Kasumi-1 (cell line): ENCODE measurements around the gene BOLA3.
"Not testable (repeated sequence)": the region's sequence is repeated elsewhere in the genome, so short reads cannot be mapped to it uniquely, and the experiment has no call there.

Experiments
- DNase-seq, 2 experiments: peaks; one replicate each; lab custom pipeline; 2025; lab: John Stamatoyannopoulos, UW

BOLA3 gene

GRCh38 chr2:74102516-74102915, 45.2 kb downstream of the BOLA3 start:
- DNase-seq: no peak

GRCh38 chr2:74101574-74102300, 46.0 kb downstream of the BOLA3 start:
- no peak for DNase-seq

- DNase-seq: no peak
Observed at GRCh38 chr2:74100254-74101216, 47.2 kb downstream of the BOLA3 start.

GRCh38 chr2:74099835-74100234, 47.9 kb downstream of the BOLA3 start:
- DNase-seq: no peak

GRCh38 chr2:74099271-74099670, 48.4 kb downstream of the BOLA3 start:
- no peak for DNase-seq

- DNase-seq: no peak
Observed at GRCh38 chr2:74097574-74097973, 50.1 kb downstream of the BOLA3 start.

- DNase-seq: no peak
Observed at GRCh38 chr2:74096052-74096451, 51.7 kb downstream of the BOLA3 start.

GRCh38 chr2:74095632-74096031, 52.1 kb downstream of the BOLA3 start:
- no peak for DNase-seq

GRCh38 chr2:74094291-74094690, 53.4 kb downstream of the BOLA3 start:
- no peak for DNase-seq

GRCh38 chr2:74093840-74094239, 53.9 kb downstream of the BOLA3 start:
- no peak for DNase-seq

- no peak for DNase-seq
Observed at GRCh38 chr2:74093426-74093825, 54.3 kb downstream of the BOLA3 start.

GRCh38 chr2:74092275-74092674, 55.4 kb downstream of the BOLA3 start:
- no peak for DNase-seq

- DNase-seq: no peak
Observed at GRCh38 chr2:74091391-74091790, 56.3 kb downstream of the BOLA3 start.

GRCh38 chr2:74089816-74090745, 57.6 kb downstream of the BOLA3 start:
- no peak for DNase-seq

- DNase-seq: not testable (repeated sequence)
Observed at GRCh38 chr2:74088676-74089075, 59.0 kb downstream of the BOLA3 start.

- DNase-seq: no peak
Observed at GRCh38 chr2:74087696-74088095, 60.0 kb downstream of the BOLA3 start.

- DNase-seq: no peak
Observed at GRCh38 chr2:74086021-74086420, 61.7 kb downstream of the BOLA3 start.
